Neural cell (in vitro differentiated cells): Measurements from ENCODE around the gene CMC1. TPM values are rescaled to one million over a fixed set of nuclear protein-coding genes. Genes with fewer than 3 reads are reported as not detected.

Source experiments
- H2AFZ ChIP-seq: fragments of 200-600, 300-800 bp; sonication (generic), shearing (Covaris generic); 2 replicates; pipeline ENCODE4 v1.6.0; 2014; ENCODE audit warnings: low read depth, mild to moderate bottlenecking, antibody characterized with exemption, low read length, moderate library complexity
- H3F3A ChIP-seq: fragments of 200-600 bp; shearing (Covaris generic); 2 replicates; pipeline ENCODE4 v1.6.1; 2016; ENCODE audit warnings: mild to moderate bottlenecking, moderate library complexity, mixed read lengths, antibody characterized with exemption, low read length; ENCODE audit not compliant: insufficient read depth, poor library complexity, severe bottlenecking
- H3K27ac ChIP-seq: fragments of 200-600, 300-800 bp; sonication (generic), shearing (Covaris generic); 2 replicates; pipeline ENCODE4 v1.5.1; 2014; ENCODE audit warnings: mild to moderate bottlenecking, low read length, moderate library complexity
- H3K27me3 ChIP-seq: fragments of 300-800, 200-600 bp; sonication (generic), shearing (Covaris generic); 2 replicates; pipeline ENCODE4 v1.6.0; 2014; ENCODE audit warnings: mild to moderate bottlenecking, low read depth, low read length, moderate library complexity; ENCODE audit not compliant: insufficient read depth
- H3K36me3 ChIP-seq: fragments of 300-800, 200-600 bp; sonication (generic), shearing (Covaris generic); 2 replicates; pipeline ENCODE4 v1.5.1; 2014; ENCODE audit warnings: mild to moderate bottlenecking, antibody characterized with exemption, low read length, moderate library complexity; ENCODE audit not compliant: insufficient read depth
- H3K4me2 ChIP-seq: fragments of 300-800, 200-600 bp; sonication (generic), shearing (Covaris generic); 2 replicates; pipeline ENCODE4 v1.6.0; 2014; ENCODE audit warnings: mild to moderate bottlenecking, low read length
- H3K4me3 ChIP-seq: fragments of 300-800, 200-600 bp; sonication (generic), shearing (Covaris generic); 2 replicates; pipeline ENCODE4 v1.5.1; 2014; ENCODE audit warnings: mild to moderate bottlenecking, low read length, moderate library complexity
- H3K79me2 ChIP-seq: fragments of 200-600 bp; shearing (Covaris generic); replicated peaks from 2 replicates; pipeline ENCODE4 v1.6.0; 2014; ENCODE audit warnings: mild to moderate bottlenecking, low read length, moderate library complexity; ENCODE audit not compliant: insufficient read depth
- H3K9ac ChIP-seq: fragments of 300-800, 200-600 bp; sonication (generic), shearing (Covaris generic); 2 replicates; pipeline ENCODE4 v1.6.1; 2016; ENCODE audit warnings: mild to moderate bottlenecking, low read length, mixed read lengths
- H3K9me2 ChIP-seq: fragments of 200-600 bp; shearing (Covaris generic); 2 replicates; pipeline ENCODE4 v1.6.1; 2016; ENCODE audit warnings: mild to moderate bottlenecking, low read length, mixed read lengths; ENCODE audit not compliant: insufficient read depth
- H3K9me3 ChIP-seq: fragments of 200-600, 300-800 bp; sonication (generic), shearing (Covaris generic); 2 replicates; pipeline ENCODE4 v1.6.1; 2016; ENCODE audit warnings: mild to moderate bottlenecking, mixed run types, low read length, moderate library complexity, mixed read lengths
- H4K20me1 ChIP-seq: fragments of 200-600 bp; shearing (Covaris generic); 2 replicates; pipeline ENCODE4 v1.6.1; 2016; ENCODE audit warnings: mild to moderate bottlenecking, mixed run types; ENCODE audit not compliant: insufficient read depth
- CTCF ChIP-seq: fragments of 450-650 bp; IDR thresholded peaks from 2 replicates; pipeline ENCODE4 v1.5.1; 2014; ENCODE audit warnings: antibody characterized with exemption, mild to moderate bottlenecking, moderate library complexity; ENCODE audit not compliant: poor library complexity, severe bottlenecking
- EP300 ChIP-seq: fragments of 450-650 bp; conservative IDR thresholded peaks from 2 replicates; pipeline ENCODE4 v1.6.1; 2014; ENCODE audit warnings: antibody characterized with exemption, mild to moderate bottlenecking, moderate library complexity; ENCODE audit not compliant: poor library complexity, severe bottlenecking
- EZH2 ChIP-seq: fragments of 200-600, 300-800 bp; shearing (Covaris generic), sonication (generic); IDR thresholded peaks from 2 replicates; pipeline ENCODE4 v1.6.1; 2014; ENCODE audit warnings: antibody characterized with exemption, low read length, borderline replicate concordance, mild to moderate bottlenecking; ENCODE audit not compliant: insufficient read depth, poor library complexity, severe bottlenecking
- MXI1 ChIP-seq: fragments of 450-650 bp; conservative IDR thresholded peaks from 2 replicates; pipeline ENCODE4 v1.6.1; 2014; ENCODE audit warnings: antibody characterized with exemption, mild to moderate bottlenecking; ENCODE audit not compliant: poor library complexity, severe bottlenecking
- POLR2AphosphoS5 ChIP-seq: IDR thresholded peaks from 2 replicates; pipeline ENCODE4 v1.6.1; 2012
- RAD21 ChIP-seq: fragments of 450-650 bp; conservative IDR thresholded peaks from 2 replicates; pipeline ENCODE4 v1.6.1; 2014; ENCODE audit warnings: antibody characterized with exemption, mild to moderate bottlenecking, moderate library complexity
- REST ChIP-seq: IDR thresholded peaks from 2 replicates; pipeline ENCODE4 v1.6.1; 2012; ENCODE audit warnings: borderline replicate concordance
- SMC3 ChIP-seq: fragments of 450-650 bp; conservative IDR thresholded peaks from 2 replicates; pipeline ENCODE4 v1.6.1; 2014; ENCODE audit warnings: antibody characterized with exemption, mild to moderate bottlenecking, moderate library complexity; ENCODE audit not compliant: poor library complexity
- TAF1 ChIP-seq: IDR thresholded peaks from 2 replicates; pipeline ENCODE4 v1.6.1; 2012; ENCODE audit warnings: low read depth
- polyA plus RNA-seq: library from polyadenylated mRNA; depleted of rRNA; stranded (reverse); fragments of >200 nt; gene quantifications from 2 replicates; pipeline ENCODE4 v1.2.3, GENCODE V29; 2014

The CMC1 gene
- polyA plus RNA-seq, 1 donor from 2014 or later: 8.7 TPM

- Histone ChIP-seq H3K79me2 (no peaks in the 10 kb centered on the region), H3K9me2 (no peaks in the 10 kb centered on the region), H3F3A (no peaks in the 10 kb centered on the region), H3K9ac (no peak overlapping the region), H3K36me3 (no peaks in the 10 kb centered on the region), H3K27me3 (no peaks in the 10 kb centered on the region), H3K9me3 (no peaks in the 10 kb centered on the region), H4K20me1 (no peaks in the 10 kb centered on the region), H2AFZ (no peak overlapping the region), H3K4me2 (no peak overlapping the region), H3K27ac (no peak overlapping the region), H3K4me3 (no peak overlapping the region)
- TF ChIP-seq SMC3: no peak
- TF ChIP-seq REST: no peak
- no peak for TF ChIP-seq POLR2AphosphoS5
- TF ChIP-seq EP300: no peak
- TF ChIP-seq RAD21: no peak
- no peak for TF ChIP-seq MXI1
- TF ChIP-seq CTCF: no peak
- no peak for TF ChIP-seq EZH2
- TF ChIP-seq TAF1: no peak
Measured at GRCh38 chr3:28280781-28281180, 39.4 kb downstream of the CMC1 start.

- H3K27me3 ChIP-seq: no peaks in the 10 kb centered on the region
- no peaks in the 10 kb centered on the region for H3K79me2 ChIP-seq
- no peak overlapping the region for H2AFZ ChIP-seq
- no peaks in the 10 kb centered on the region for H3F3A ChIP-seq
- H3K27ac ChIP-seq: no peak overlapping the region
- TF ChIP-seq TAF1 (no peak), POLR2AphosphoS5 (no peak), REST (no peak), SMC3 (peak; percentile 73), RAD21 (peak; percentile 77), CTCF (peak; percentile 76), MXI1 (no peak), EZH2 (no peak), EP300 (no peak)
- H3K4me3 ChIP-seq: no peak overlapping the region
- H4K20me1 ChIP-seq: no peaks in the 10 kb centered on the region
- H3K4me2 ChIP-seq: no peak overlapping the region
- H3K9me2 ChIP-seq: no peaks in the 10 kb centered on the region
- no peaks in the 10 kb centered on the region for H3K36me3 ChIP-seq
- no peak overlapping the region for H3K9ac ChIP-seq
- H3K9me3 ChIP-seq: no peaks in the 10 kb centered on the region
Measured at GRCh38 chr3:28286595-28286994, 45.2 kb downstream of the CMC1 start.
